ENCODE results near the gene ST6GALNAC5.
"Not testable (repeated sequence)": the region's sequence is repeated elsewhere in the genome, so short reads cannot be mapped to it uniquely, and the experiment has no call there.

ST6GALNAC5 gene

DNA sequence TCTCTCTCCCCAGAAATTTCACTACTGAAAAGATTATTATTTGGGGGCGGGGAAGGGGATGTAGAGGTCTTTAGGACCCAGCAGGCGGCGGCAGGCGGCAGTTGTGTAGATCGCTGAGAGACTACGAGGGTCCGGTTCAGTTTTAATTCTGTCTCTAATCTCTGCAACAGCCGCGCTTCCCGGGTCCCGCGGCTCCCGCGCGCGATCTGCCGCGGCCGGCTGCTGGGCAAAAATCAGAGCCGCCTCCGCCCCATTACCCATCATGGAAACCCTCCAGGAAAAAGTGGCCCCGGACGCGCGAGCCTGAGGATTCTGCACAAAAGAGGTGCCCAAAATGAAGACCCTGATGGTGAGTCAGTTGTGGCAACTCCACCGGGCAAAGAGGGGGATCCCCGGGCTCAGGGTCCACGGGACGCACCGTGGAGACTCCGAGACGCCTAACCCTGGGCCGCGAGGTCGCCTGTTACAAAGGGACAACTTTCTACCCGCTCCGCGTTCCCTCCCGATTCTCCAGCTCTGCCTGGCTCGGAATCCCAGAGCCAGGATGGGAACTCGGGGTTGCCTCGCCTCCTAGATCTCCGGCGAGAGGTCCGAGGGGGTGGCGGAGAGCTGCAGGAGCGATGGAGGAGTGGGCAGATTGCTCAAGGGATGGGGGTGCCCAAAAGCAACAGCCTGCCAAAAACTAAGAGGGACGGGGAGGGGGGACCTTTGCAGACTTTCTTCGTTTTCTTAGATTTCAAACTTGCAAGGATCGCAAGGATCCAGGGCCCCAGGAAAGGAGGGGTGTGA is at the start of gene ST6GALNAC5:
TSS of gene ST6GALNAC5 (plus strand) at position 139 of the 789 bp plus-strand sequence.
- no peak for DNase-seq (ENCODE audit: low read depth in 2 of 2)

DNA sequence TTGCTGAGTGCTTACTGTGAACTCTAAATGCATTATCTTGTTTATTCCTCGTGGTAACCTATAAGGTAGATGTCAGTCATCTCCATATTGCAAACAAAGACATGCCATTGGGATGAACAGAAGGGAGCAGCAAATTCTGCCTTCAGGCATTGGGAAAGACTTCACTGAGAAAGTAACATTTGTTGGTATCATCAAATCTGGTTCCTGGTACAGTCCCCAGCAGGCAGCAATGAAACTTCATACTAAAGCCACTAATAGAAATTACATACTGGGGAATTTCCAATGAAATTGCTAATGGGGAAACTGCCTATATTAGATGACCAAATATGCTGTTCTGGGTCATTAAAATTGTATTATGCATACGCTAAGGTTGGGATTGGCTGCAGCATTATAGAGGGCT is 47.3 kb upstream of the ST6GALNAC5 start:
- no peak for DNase-seq (ENCODE audit: low read depth in 2 of 2)

DNA sequence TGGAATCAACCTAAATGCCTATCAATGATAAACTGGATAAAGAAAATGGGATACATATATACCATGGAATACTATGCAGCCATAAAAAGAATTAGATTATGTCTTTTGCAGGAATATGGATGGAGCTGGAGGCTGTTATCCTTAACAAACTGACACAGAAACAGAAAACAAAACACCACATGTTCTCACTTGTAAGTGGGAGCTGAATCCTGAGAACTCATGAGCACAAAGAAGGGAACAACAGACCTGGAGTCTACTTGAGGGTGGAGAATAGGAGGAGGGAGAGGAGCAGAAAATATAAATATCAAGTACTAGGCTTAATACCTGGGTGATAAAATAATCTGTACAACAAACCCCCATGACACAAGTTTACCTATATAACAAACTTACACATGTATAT is 44.3 kb upstream of the ST6GALNAC5 start:
- not testable (repeated sequence) for DNase-seq (ENCODE audit: low read depth in 2 of 2)

DNA sequence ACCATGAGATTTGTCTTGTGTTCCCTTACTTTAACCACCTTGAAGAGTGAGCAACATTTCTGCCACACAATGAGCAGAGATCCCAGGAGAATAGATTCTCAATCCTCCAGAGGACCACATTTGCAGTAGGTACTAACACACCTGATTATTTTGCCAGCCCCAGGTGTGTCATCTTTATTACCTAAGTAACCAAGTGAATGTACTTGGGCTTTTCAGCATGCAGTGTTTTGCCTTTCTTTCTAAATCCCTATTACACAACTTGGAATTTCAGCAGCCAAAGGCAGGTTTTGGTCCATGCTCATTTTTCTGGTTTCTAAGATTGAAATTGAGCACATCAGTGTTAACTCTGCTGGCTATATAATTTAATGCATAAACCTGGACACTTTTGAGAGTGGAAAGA is 43.2 kb upstream of the ST6GALNAC5 start:
- no peak for DNase-seq (ENCODE audit: low read depth in 2 of 2)

DNA sequence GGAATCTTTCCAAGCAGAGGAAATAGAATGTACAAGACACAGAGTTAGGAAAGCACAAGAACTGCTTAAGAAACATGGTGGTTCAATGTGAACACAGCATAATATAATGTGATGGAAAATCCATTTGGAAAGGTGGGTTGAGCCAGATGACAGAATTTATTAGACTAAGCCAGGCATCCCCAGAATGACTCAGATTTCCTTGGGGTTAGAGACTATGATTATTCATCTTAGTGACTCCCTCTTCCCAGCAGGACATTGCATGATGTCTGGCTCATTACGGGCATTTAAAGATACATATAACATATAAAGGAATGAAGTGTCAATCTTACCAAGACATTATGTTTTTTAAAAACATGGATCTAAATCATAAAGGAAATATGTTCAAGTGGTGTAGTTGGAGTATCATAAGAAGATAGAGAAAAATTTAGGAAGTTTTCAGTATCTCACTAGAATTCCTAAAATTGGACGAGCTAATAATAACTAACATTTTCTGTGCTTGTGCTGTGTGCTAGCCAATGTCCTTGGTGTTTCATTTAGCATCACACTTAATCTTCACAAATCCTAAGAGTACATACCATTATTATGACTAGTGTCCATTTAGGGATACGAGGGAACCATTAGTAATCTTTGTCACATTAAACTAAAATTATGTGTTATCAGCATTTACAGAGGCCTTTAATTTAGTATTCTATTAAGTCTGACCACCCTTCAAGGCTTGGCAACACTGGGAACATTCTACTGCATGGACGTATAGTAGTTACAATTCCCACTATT is 41.0 kb upstream of the ST6GALNAC5 start:
- no peak for DNase-seq (ENCODE audit: low read depth in 2 of 2)

DNA sequence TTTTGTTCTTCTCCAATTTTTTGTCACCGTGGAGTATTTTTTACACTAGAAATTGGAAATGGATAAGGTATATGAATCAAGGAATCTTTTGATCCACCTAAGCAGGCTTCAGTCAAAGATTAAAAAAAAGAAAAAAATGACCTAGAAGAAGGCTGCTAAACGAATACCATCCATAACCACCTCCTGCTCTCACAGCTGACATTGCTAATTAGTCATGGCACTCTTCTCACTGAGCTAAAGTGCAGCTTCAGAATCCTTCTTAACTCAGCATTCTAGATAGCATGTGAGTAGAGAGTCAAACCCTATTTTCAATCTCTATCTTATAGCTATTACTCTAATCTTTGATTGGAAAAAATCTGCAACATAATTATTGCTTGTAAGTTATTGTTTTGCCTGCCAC is 40.2 kb upstream of the ST6GALNAC5 start:
- no peak for DNase-seq (ENCODE audit: low read depth in 2 of 2)

DNA sequence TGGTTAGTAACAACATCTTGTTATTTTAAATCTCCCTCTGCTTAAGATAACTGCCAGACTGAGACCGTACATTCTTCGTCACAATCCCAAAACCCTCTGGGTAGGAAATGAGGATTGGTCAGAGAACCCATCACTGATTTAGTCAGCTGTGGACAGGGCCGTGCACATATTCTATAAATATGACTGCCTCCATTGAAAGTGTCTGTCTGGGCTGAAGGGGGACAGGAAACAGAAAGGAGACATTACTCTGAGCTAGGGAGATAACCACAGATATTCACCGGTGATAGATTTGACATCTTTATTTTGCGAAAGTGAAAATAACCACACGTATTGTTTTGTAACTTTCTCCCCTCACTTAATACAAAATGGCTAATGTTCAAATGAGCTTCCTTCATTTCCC is 36.9 kb upstream of the ST6GALNAC5 start:
- no peak for DNase-seq (ENCODE audit: low read depth in 2 of 2)

DNA sequence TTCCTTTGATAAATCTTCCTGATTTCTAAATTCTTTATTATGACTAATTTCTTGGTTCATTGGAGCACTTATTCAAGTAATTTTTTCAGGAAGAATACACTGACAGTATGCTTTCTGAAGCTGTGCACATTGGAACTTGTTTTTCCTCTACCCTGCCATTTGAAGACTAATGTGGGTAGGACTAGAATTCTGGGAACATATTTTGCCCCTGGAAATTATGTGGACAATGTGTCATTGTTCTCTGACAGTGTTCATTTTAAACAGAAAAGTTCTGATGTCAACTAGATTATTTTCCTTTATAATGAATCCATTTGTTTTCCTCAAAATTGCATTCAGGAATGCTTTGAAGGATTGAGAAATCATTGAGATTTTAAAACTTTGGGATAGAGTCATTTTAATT is 34.8 kb upstream of the ST6GALNAC5 start:
- no peak for DNase-seq (ENCODE audit: low read depth in 2 of 2)

DNA sequence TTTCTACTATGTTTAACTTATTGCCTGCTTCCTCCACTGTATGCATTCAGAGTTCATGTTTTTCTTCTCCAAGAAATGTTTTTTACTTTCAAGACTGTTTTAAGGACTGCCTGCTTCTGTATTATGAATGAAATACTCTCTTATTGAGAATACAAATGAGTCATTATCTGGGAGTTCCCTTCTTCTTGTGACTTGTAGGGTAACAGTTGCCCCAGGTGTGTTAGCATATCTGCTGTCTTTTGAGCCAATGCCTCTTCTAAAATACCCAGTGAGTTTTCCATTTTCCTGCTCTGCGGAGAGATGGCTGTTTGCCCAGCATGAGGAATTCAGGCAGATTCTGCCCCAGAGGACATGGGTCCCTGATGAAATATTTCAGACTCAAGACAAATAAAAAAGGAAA is 34.1 kb upstream of the ST6GALNAC5 start:
- DNase-seq (ENCODE audit: low read depth in 2 of 2): no peak

DNA sequence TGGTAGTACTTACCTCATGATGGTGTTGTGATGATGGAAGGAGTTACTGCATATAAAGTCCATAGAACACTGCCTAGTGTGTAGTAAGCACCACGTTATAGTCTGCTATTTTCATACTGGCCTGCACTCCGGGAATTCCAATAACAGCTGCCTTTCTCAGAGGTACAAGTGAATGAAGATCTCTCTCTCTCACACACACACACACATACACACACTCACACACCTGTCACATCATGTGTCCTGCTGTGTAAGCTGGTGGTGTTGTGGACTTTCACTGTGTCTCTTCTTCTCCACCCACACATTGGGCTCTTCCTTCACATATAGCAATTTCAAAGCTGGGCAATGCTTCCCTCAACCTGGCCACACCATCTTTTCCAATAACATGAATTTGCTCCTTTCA is 33.4 kb upstream of the ST6GALNAC5 start:
- no peak for DNase-seq (ENCODE audit: low read depth in 2 of 2)

DNA sequence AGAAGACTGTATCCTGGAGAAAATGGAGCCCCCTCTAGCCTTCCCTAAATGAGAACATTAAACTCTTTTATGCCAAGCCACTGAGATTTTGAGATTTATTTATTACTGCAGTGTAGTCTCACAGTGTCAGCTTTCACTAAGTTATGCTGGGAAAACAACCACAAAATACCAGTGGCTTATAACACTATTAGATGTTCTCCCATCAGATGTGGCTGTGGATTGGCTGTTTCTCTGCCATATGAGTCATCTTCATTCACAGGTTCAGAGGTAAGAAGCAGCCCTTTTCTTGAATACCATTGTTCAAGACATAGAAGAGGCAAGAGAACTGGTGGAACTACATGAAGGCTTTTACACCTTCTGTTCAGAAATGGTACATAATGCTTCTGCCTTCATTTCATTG is 32.1 kb upstream of the ST6GALNAC5 start:
- no peak for DNase-seq (ENCODE audit: low read depth in 2 of 2)

DNA sequence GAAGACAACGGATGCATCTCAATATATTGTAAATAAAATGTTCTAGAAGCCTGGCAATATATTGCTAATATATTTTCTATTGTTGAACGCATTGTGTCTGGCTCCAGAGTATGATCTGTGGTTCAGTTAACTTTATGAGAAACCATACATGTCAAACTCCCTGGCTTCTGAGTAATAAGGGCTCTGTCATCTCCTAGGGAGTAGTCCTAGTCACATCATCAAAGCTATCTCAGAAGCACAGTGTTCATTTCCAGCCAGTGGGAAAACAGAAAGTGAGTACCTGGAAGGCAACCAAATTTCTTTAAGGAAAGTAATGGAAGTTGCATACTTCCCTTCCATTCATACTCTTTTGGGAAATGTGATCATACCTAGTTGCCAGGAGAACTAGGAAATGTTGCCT is 27.0 kb upstream of the ST6GALNAC5 start:
- DNase-seq (ENCODE audit: low read depth in 2 of 2): no peak

DNA sequence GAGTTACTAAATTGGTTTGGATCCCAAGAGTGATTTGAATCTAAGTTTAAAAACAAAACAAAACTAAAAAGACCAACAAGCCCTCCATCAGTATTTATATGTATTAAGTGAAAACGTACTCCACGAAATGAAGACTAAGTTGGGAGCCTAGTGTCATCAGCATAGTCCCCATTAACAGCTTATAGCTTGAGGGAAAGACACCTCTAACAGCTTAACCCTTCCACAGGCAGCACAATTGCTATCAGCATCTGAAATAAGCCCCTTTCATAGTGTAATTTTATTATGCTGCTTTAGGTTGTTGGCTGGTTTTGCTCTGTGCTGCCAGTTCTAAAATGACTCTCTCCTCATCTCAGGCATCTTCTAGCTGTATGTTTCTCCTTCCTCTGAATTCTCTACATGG is 25.8 kb upstream of the ST6GALNAC5 start:
- DNase-seq (ENCODE audit: low read depth in 2 of 2): no peak

DNA sequence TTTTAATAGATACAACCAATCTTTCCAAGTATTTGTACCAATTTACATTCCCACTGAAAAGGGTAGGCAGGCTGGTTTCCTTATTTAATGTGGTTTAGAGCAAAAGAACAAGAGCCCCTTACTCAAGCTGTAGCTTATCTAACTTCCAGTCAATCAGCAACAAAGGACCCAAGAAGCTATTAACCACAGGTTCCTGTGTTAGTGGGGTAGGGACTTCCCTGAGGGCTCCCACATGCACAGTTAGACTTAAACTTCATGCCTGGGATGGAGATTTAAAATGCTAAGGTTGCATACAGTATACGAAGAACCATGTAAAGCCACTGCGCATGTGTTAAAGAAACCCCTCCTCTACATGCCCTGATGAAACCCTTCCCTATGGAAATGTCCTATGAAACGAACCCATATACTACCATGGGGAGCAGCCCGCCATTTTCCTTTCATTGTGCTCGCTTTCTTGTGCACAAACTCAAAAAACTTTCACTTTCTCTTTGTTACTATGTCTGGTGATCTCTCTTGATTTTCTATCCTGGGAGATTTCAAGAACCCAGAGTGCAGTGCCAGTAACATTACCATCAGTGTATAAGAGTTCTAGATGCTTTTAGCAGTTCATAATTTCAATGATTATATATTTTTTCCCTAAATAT is 23.3 kb upstream of the ST6GALNAC5 start:
- no peak for DNase-seq (ENCODE audit: low read depth in 2 of 2)

DNA sequence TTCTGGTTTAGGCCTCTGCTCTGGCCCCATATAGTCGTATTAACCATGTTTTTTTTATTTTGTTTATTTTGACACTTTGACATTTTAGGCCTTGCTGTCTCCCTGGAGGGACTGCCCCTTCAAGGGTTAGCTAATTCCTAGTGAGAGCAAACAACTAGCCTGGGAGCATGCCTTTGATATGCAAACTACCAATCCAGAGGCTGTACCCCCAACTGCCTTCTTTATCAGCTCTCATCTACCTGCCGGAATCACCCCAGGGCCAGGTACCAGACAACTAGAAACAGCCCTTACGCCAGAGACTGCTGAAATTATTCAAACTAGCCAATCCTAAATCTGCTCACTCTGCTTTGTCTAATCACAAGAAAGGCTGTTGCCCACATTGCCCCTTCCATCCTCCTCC is 13.0 kb upstream of the ST6GALNAC5 start:
- no peak for DNase-seq (ENCODE audit: low read depth in 2 of 2)

DNA sequence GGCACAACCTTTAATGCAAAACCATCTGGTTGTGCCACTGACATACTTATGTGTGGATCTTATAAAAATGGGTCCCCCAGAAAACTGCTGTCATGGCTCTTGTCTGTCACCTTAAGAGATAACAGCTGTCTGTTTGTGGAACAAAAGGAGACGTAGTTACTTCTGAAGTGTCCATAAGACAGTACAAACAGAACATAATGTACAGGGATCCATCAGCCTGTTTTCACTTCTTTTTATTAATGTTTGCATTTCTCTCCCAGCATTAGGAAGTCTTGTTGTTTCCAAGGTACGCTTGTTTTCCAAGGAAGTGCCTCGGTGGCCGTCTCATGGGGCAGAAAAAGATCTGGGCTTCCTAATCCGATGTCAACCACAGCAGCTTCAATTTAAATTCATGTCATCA is 11.2 kb upstream of the ST6GALNAC5 start:
- DNase-seq (ENCODE audit: low read depth in 2 of 2): no peak

DNA sequence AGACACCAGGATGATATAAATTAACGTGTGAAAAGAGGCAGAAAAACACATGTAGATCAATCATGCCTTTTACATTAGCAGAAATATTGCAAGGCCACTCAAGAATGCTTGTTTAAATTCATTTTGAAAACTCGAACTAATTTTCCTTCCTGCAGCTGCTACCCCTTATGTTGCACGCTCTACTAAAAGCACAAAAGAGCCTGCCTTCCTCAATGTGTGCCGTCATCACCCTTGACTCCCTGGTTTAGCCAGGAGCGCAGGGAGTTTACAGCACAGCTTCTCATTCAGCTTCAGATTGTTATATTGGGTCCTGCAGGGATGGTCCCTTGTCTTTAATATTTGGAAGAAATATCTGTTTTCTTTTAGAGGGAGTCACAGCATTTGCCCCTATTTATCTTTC is 10.1 kb upstream of the ST6GALNAC5 start:
- no peak for DNase-seq (ENCODE audit: low read depth in 2 of 2)

DNA sequence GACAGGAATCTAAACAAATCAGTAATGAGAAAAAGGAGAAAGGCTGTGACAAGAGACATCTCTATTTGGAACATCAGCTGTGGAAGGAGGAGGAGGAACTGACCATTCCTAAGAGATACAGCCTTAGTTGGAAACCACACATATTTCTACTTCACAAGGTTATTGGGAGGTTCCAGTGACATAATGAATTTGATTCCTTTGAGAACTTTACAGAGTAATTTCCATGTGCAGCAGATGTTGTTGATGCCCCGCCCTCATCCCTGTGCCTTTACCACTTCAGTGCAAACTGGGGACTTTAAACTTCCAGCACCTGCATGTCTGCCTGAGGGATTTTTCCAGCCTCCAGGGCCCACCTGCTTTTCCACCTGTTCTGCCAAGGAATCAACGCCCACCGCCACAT is 9.3 kb upstream of the ST6GALNAC5 start:
- DNase-seq (ENCODE audit: low read depth in 2 of 2): no peak

DNA sequence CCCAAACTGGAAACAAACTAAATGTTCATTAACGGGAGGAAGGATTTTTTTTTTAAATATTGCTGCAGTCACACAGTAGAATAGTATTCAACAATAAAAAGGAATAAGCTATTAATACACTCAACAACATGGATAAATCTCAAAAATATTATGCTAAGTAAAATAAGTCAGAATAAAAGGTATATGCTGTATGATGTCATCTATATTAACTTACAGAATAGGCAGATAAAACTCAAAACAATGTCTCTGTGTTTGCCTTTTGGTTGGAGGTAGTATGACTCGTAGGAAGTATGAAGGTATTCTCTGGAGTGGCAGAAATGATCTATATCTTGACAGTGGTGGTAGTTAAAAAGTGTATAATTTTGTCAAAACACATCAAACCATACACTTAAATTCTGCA is 6.1 kb upstream of the ST6GALNAC5 start:
- DNase-seq (ENCODE audit: low read depth in 2 of 2): no peak

DNA sequence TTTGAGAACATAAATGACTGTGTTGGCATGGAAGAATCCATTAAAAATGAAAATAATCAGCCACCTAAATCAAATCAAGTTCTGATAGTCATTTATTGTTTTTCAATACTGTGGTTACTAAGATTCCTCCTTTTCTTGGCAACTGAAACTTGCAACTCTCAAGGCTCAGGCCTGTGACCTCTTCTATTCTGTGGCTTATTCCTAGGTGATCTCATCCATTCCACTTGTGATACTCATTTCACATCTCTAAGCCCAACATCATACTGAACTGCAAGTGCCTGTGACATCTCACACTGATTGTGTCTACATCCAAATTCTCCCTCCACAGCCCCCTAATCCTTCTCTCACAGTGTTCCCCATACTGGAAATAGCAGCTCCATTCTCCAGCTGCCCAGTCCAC is 4.8 kb upstream of the ST6GALNAC5 start:
- no peak for DNase-seq (ENCODE audit: low read depth in 2 of 2)

DNA sequence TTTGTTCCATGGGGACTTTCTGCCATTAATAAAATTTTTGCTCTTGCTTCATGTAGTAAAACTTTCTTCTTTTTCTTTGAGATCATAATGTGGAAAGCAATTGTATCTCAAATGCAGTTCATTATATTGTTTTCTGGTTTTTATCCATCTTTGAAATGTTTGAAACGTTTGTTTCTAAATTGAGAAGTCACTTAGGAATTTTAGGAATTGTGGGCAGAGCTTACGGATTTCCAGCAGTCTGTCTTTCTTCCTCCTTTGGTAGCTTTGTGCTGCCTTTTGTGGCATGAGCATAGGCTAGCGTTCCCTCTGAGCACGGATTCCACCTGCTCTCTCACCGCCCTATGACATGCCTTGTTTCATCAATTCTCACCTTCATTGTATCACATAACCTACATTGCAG is 2.9 kb upstream of the ST6GALNAC5 start:
- DNase-seq (ENCODE audit: low read depth in 2 of 2): no peak

DNA sequence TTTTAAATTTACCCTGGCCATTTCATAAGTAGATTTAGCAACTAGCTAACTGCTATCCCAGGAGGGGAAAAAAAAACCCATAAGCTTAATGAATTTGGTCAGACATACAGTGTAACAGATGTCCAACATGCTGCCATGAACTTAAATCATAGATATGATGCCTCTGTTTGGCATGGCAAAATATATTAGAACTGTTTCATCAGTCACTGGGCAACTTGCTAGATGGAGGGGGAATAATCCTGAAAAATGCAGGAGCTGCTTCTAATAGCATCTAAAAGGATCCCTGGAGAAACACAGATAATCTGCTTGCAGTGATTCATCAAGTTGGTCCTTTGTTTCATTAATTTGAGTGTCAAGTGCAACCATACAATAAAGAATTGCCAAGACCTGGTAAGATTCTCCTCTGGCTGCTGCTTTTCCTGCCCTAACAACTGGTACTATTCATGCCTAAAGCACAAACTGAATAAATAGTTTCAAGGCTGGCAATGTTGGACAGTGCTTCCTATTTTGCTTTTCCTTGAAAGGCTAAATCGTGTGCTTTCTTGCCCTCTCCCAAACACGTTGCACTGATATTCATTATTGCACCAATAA is 1.5 kb upstream of the ST6GALNAC5 start:
- DNase-seq (ENCODE audit: low read depth in 2 of 2): no peak

DNA sequence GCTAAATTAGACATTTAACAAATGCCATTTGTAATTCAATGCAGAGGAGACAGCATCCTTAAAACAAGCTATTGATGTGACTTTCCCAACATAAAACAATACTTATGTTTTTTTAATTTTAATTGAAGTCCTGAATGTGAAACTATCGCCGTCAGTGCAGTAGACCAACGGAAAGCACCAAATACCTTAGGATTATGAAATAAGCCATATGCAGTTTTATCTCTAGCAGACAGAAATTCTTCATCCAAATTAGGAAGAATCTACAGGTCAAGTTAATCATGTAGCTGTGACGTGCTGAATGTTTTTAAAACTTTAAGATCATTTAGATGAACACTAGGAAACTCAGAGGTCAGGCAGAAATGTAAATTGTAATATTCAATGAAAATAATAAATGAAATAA is 714 bp upstream of the ST6GALNAC5 start:
- no peak for DNase-seq (ENCODE audit: low read depth in 2 of 2)

Data from stimulated activated CD4-positive, alpha-beta T cell treated with anti-CD3 and anti-CD28 coated beads, Interleukin-1b, Interleukin-23, amount 100 ng/mL, for 1 hour (primary cell).